Activated T-cell treated with anti-CD3 and anti-CD28 coated beads for 1 hour (primary cell): Measurements from ENCODE around the gene RPS6KC1.
"Not testable (repeated sequence)": the region's sequence is repeated elsewhere in the genome, so short reads cannot be mapped to it uniquely, and the experiment has no call there.

ENCODE experiments used
- DNase-seq: peaks from one replicate; pipeline ENCODE4 v3.0.0-alpha.2; 2020; ENCODE audit warnings: low read depth

The RPS6KC1 gene

GRCh38 chr1:213106298-213106697 is 55.3 kb downstream of the RPS6KC1 start:
- no peak for DNase-seq

DNA sequence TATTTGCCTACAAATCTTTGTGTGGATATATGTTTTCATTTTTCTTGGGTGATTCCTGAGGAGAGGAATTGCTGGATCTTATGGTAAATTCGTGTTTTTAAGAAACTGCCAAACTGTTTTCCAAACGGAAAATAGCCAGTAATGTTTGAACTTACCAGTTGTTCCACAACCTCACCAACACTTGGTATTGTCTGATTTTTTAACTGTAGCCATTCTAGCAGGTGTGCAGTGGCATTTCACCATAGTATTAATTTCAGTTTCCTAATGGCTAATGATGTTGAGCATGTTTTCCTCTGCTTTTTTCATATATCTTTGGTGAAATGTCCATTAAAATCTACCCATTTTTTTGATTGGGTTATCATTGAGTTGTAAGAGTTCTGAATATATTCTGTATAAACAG is 56.6 kb downstream of the RPS6KC1 start:
- no peak for DNase-seq

DNA sequence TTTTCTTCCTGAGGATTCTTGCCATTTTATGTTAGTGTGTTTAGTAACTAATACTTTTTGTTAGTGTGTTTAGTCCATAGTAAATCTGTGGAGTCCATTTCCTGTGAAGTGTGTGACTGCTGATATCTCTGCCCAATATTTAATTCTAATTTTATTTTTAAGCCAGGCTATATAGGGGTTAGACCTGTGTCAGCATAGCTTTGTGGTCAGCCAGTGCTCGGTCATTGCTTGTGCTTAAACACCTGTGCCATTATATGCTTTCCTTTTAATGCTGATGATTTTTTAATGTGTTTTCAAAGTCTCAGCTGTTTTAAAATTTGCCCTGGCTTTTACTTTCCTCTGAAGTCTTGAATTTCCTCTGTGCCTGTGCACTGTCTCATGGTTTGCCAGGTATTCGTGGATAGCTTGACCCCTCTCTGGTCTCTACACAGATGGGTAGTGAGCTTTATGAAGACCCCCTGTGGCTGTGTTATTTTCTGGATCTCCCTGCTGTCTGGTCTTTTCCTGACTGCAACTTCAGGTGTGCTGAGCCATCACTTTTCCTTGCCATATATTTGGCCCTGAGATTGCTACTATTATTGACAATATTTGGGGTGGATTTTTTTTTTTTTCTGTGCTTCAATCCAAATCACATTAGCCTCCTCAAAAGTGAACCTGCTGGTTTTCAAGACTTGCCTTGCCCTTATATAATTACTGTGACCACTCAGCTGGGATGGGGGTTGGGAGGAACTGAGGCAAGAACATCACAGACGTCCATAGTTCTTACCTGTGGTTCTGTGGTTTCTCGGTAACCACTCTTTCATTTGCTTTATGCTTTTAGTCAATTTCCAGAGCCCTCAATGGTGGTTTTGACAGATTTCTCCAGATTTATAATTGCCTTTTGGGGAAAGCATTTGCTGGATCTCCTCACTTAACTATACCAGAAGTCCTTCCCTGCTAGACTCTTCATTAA is 59.6 kb downstream of the RPS6KC1 start:
- no peak for DNase-seq

- DNase-seq = no peak
These were observed 60.5 kb downstream of the RPS6KC1 start for GRCh38 chr1:213111502-213111901.

DNA sequence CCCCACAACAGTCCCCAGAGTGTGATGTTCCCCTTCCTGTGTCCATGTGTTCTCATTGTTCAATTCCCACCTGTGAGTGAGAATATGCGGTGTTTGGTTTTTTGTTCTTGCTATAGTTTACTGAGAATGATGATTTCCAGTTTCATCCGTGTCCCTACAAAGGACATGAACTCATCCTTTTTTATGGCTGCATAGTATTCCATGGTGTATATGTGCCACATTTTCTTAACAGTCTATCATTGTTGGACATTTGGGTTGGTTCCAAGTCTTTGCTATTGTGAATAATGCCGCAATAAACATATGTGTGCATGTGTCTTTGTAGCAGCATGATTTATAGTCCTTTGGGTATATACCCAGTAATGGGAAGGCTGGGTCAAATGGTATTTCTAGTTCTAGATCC is 61.7 kb downstream of the RPS6KC1 start:
- DNase-seq = not testable (repeated sequence)

DNA sequence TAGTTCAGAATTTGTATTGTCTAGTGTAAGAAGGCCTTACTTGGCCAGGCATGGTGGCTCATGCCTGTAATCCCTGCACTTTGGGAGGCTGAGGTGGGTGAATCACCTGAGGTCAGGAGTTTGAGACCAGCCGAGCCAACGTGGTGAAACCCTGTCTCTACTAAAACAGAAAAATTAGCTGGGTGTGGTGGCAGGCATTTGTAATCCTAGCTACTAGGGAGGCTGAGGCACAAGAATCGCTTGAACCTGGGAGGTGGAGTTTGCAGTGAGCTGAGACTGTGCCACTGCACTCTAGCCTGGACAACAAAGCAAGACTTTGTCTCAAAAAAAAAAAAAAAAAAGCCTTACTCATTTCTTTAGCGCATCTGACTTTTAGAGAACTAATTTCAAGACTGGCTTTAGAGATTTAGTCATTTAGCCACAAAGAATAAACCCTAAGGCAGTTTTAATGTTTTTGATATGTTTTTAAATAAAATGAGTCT is 66.7 kb downstream of the RPS6KC1 start:
- DNase-seq = not testable (repeated sequence)

- DNase-seq = no peak
These were observed 68.8 kb downstream of the RPS6KC1 start for GRCh38 chr1:213119794-213120193.

DNA sequence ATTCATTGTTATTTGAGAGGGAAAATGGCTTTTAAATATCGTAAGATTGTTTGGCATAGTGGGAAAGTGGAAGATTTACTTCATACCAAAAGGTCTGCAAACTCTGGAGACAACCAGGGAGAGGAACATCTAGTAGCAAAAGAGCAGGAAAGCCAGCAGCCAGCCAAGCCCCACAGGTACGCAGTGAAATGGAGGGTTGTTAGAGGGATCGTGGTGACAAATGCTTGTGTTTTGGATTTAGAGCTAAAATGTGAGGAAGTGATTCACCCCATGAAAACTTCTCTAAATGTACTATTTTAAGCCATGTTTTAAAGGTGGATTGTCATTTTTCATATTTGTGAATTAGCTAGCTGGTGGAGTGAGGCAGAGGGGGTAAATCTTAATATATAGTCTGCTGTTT is 69.3 kb downstream of the RPS6KC1 start:
- no peak for DNase-seq

GRCh38 chr1:213120961-213121360 is 69.9 kb downstream of the RPS6KC1 start:
- no peak for DNase-seq

DNA sequence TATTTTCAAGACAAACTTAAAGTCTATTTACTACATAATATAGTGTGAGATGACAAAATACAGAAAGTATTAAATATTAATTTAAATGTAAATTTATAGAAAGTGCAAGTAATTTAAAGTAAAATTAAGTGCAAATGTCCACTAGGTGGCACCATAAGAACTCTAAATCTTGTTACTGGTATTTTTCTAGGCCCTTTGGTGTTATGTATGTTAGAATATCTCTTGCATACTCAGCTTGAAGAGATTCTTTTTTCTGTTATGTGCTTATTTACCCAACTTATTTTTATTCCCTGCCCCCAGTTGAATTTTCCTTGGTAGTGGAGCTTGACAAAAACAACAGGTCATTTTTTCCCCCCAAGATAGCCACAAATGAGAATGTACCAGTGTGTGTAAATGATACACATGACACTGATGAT is 71.5 kb downstream of the RPS6KC1 start:
- DNase-seq = no peak

DNA sequence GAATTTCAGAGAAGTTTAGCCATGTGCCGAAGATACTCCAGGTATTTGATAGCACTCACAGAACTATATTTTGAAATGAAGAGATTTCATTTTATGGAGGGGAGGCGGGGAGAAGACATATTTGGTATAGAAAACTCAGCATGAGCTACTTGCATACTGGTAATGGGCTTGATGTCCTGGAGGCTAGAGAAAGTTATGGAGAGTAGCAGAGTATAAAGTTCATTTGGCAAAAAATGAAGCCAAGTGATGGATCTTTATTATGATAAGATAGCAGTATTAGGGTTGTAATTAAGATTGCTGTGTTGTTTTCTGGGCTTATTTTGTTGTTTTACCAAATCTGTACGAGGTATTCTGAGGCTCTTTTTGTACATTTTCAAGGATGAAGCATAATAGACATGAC is 72.0 kb downstream of the RPS6KC1 start:
- no peak for DNase-seq

DNA sequence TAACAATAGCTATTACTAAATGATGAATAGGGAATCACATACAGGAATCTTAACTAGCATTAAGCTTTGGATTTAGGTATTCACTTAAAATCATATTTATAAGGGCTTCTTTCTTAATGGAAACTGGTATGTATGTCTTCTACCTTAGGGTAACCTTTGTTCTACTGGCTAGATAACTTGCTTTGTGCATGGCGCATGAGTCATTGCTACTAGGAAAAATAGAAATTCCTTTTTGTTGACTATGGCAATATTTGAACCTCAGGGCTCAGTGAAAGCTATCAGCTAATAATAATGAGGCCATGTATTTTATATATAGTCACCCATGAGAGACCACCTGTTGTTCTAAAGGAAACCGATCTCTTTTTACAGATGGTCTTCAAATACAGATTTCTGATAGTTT is 72.5 kb downstream of the RPS6KC1 start:
- no peak for DNase-seq

DNA sequence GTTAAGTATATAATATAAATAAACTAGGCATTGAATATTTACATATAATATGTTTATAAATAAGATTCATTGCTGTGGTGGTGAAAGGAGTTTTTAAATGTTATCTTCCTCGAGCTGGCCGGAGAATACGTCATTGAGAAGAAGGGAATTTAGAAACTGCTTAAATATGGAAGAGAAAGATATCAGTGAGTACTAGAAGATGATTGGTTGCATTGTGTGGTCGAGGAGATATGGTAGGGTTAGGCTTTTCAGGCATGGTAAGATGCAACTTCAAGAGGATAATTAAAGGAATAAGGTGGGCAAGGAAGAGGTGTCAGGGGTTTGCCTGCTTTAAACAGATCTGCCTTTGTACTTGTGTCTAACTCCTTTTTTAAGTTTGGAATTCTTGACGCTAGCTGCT is 73.5 kb downstream of the RPS6KC1 start:
- DNase-seq = no peak

GRCh38 chr1:213125643-213126042 is 74.6 kb downstream of the RPS6KC1 start:
- no peak for DNase-seq

GRCh38 chr1:213127074-213127473 is 76.0 kb downstream of the RPS6KC1 start:
- DNase-seq = no peak

DNA sequence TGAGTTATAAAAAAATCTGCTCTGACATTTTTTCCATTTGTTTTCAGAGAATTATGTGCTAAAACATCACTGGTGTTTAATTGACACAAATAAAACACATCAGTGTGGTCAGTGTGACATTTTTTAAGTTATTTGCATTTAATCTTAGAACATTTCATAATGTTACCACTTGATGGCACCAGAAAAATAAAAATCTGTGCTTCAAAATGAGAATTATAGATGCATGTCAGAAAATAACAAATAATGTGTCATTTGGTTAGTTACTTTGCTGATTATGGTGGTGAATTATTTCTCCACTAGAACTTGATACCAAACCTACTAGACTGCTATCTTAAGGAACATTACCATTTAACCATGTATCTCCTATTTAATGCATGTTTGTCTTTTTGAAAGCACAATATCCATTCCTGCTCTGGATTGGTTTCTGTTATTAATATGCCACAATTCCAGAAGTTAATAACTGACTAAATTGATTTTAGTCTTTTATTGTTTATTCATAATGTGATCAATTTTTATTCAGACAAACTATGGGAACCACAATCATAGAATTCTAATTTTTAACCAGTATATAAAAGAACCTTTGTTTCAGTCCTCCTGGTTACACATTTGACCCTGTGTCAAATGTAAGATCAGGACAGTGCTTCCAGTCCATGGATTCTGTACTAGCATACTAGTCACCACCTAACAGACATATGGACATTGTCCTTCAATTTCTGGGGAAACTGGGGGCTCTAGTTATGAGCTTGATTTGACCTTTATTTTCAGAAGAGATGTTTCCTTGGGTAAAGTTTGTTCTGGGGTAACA is 81.0 kb downstream of the RPS6KC1 start:
- no peak for DNase-seq

- DNase-seq = no peak
These were observed 84.5 kb downstream of the RPS6KC1 start for GRCh38 chr1:213135572-213135971.

DNA sequence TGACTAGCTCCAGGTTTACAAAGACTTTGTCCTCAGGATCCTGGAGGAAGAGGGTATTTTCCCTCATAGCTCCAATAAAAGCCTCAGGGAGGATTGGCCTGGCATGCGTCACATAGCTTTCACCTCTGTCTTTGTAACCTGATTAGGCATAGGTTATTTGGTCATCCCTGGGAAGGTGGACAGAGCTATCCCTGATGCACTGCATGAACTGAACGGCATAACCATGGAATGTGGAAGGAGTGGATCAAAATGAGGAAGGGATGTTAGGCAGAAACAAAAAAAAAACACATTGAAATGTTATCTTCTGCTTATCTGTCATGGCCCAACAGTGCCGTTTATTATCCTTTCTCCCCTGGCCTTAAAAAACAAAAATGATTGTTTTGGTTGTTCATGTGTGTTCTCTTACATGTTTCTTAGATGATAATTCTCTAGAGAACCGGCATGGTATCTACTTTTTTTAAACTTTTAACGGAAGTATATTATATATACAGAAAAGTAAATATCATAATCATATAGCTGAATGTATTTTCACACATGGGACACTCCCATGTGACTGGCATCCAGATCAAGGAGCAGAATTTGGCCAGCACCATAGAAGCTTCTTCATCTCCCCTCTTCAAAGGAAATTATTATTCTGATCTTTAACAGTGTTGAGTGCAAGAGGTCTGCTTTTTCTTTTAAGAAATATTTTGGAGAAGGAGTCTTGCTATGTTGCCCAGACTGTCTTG is 85.3 kb downstream of the RPS6KC1 start:
- DNase-seq = no peak

DNA sequence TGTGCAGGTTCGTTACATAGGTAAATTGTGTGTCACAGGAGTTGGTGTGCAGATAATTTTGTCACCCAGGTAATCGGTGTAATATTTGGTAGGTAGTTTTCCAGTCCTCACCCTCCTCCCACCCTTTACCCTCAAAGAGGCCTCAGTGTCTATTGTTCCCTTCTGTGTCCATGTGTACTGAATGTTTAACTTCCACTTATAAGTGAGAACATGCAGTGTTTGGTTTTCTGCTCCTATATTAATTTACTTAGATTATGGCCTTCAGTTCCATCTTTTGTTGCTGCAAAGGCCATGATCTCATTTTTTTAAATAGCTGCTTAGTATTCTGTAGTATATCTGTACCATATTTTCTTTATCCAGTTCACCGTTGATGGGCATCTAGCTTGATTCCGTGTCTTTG is 87.3 kb downstream of the RPS6KC1 start:
- no peak for DNase-seq

DNA sequence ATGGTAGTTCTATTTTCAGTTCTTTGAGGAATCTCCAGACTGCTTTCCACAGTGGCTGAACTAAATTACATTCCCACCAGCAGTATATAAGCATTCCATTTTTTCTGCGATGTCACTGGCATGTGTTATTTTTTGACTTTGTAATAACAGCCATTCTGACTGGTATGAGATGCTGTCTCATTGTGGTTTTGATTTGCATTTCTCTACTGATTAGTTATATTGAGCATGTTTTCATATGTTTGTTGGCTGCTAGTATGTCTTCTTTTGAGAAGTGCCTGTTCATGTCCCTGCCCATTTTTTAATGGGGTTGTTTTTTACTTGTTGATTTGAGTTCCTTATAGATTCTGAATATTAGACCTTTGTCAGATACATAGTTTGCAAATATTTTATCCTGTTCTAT is 87.9 kb downstream of the RPS6KC1 start:
- no peak for DNase-seq

GRCh38 chr1:213148905-213149304 is 97.9 kb downstream of the RPS6KC1 start:
- no peak for DNase-seq

GRCh38 chr1:213150090-213150489 is 99.0 kb downstream of the RPS6KC1 start:
- DNase-seq = not testable (repeated sequence)
